DND-41 (cell line): ENCODE data around the gene SCGB3A2.
"Not testable (repeated sequence)": the region's sequence is repeated elsewhere in the genome, so short reads cannot be mapped to it uniquely, and the experiment has no call there.

Experiments used
- ATAC-seq: fragments of 200-7000 bp; cut with Tn5 transposase; 3 replicates; pipeline ENCODE4 v1.9.1; 2021; ENCODE audit warnings: low read depth; ENCODE audit not compliant: insufficient read depth
- DNase-seq: peaks from one replicate; pipeline ENCODE4 v3.0.0-alpha.2; 2020
- H2AFZ ChIP-seq: 2 replicates; pipeline ENCODE4 v1.6.0; 2012; ENCODE audit warnings: low read depth, low read length
- H3K27ac ChIP-seq: 2 replicates; pipeline ENCODE4 v1.5.1; 2012; ENCODE audit warnings: low read length, inconsistent platforms
- H3K27me3 ChIP-seq: fragments of 200-600 bp; sonication (generic); 2 replicates; pipeline ENCODE4 v1.6.0; 2012; ENCODE audit warnings: low read length, mild to moderate bottlenecking, inconsistent platforms; ENCODE audit not compliant: insufficient read depth, poor library complexity
- H3K36me3 ChIP-seq: 2 replicates; pipeline ENCODE4 v1.5.1; 2012; ENCODE audit warnings: low read length, inconsistent platforms; ENCODE audit not compliant: insufficient read depth
- H3K4me1 ChIP-seq: 2 replicates; pipeline ENCODE4 v1.5.1; 2012; ENCODE audit warnings: mild to moderate bottlenecking, low read length; ENCODE audit not compliant: insufficient read depth
- H3K4me2 ChIP-seq: 2 replicates; pipeline ENCODE4 v1.6.0; 2012; ENCODE audit warnings: mild to moderate bottlenecking, moderate library complexity, low read length, inconsistent platforms; ENCODE audit not compliant: insufficient read depth
- H3K4me3 ChIP-seq, 2 experiments: fragments of 200-600 bp in 1 of 2; shearing (Covaris generic) in 1 of 2; 2 replicates each; pipeline ENCODE4 v1.5.1; 2012 to 2016; ENCODE audit warnings: inconsistent platforms in 2 of 2, low read length in 2 of 2, mild to moderate bottlenecking in 2 of 2, low read depth in 1 of 2, moderate library complexity in 1 of 2
- H3K79me2 ChIP-seq: 2 replicates; pipeline ENCODE4 v1.6.0; 2012; ENCODE audit warnings: low read length, inconsistent platforms; ENCODE audit not compliant: insufficient read depth
- H3K9ac ChIP-seq: 2 replicates; pipeline ENCODE4 v1.6.0; 2012; ENCODE audit warnings: low read depth, mild to moderate bottlenecking, inconsistent platforms, low read length, moderate library complexity
- H3K9me3 ChIP-seq: 2 replicates; pipeline ENCODE4 v1.5.1; 2012; ENCODE audit warnings: low read length, moderate library complexity, mild to moderate bottlenecking, inconsistent platforms; ENCODE audit not compliant: insufficient read depth, severe bottlenecking
- H4K20me1 ChIP-seq: 2 replicates; pipeline ENCODE4 v1.6.0; 2012; ENCODE audit warnings: low read length; ENCODE audit not compliant: insufficient read depth
- EZH2 ChIP-seq: IDR thresholded peaks from 3 replicates; pipeline ENCODE4 v1.6.1; 2012; ENCODE audit warnings: borderline replicate concordance, low read depth, mild to moderate bottlenecking, moderate library complexity, low read length, inconsistent platforms; ENCODE audit not compliant: severe bottlenecking
- TF ChIP-seq, protein P1 (sequence below): IDR thresholded peaks from 2 replicates; pipeline ENCODE4 v1.5.1; 2012; ENCODE audit warnings: borderline replicate concordance, low read length, moderate library complexity, mild to moderate bottlenecking; ENCODE audit not compliant: poor library complexity, severe bottlenecking; ENCODE audit errors: extremely low read depth

Gene SCGB3A2

DNA sequence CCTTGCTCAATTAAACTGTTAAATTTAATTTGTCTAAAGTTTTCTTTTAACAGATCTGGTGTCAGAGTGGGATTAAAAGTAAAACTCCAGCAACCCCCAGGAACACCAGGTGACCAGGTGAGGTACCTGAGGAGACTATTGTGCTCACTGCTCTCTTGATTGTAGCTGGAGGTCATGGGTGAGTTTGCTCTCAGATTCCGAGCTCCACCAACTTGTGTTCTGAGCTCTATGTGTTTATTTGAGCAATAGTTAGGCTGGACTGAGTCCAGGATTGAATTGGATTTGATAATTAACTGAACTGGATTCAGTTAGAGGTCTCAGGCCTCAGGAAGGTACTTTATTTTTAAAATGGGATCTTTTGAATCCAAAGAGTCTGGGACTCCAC lies 17.9 kb upstream of the SCGB3A2 start:
- no peak overlapping the region for H2AFZ ChIP-seq
- DNase-seq, result no peak
- H3K27me3 ChIP-seq, result peaks cover 3% of the 10 kb centered on the region
- H3K9me3 ChIP-seq, result no peaks in the 10 kb centered on the region
- no peaks in the 10 kb centered on the region for H3K36me3 ChIP-seq
- TF ChIP-seq EZH2, result no peak
- TF ChIP-seq, protein P1, sequence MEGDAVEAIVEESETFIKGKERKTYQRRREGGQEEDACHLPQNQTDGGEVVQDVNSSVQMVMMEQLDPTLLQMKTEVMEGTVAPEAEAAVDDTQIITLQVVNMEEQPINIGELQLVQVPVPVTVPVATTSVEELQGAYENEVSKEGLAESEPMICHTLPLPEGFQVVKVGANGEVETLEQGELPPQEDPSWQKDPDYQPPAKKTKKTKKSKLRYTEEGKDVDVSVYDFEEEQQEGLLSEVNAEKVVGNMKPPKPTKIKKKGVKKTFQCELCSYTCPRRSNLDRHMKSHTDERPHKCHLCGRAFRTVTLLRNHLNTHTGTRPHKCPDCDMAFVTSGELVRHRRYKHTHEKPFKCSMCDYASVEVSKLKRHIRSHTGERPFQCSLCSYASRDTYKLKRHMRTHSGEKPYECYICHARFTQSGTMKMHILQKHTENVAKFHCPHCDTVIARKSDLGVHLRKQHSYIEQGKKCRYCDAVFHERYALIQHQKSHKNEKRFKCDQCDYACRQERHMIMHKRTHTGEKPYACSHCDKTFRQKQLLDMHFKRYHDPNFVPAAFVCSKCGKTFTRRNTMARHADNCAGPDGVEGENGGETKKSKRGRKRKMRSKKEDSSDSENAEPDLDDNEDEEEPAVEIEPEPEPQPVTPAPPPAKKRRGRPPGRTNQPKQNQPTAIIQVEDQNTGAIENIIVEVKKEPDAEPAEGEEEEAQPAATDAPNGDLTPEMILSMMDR, result no peak
- H3K9ac ChIP-seq, result no peak overlapping the region
- H3K4me1 ChIP-seq, result no peaks in the 10 kb centered on the region
- H3K79me2 ChIP-seq, result no peaks in the 10 kb centered on the region
- no peak overlapping the region for H3K27ac ChIP-seq
- no peak for ATAC-seq
- no peak overlapping the region for H3K4me2 ChIP-seq
- H4K20me1 ChIP-seq, result no peaks in the 10 kb centered on the region
- H3K4me3 ChIP-seq, result no peak overlapping the region

DNA sequence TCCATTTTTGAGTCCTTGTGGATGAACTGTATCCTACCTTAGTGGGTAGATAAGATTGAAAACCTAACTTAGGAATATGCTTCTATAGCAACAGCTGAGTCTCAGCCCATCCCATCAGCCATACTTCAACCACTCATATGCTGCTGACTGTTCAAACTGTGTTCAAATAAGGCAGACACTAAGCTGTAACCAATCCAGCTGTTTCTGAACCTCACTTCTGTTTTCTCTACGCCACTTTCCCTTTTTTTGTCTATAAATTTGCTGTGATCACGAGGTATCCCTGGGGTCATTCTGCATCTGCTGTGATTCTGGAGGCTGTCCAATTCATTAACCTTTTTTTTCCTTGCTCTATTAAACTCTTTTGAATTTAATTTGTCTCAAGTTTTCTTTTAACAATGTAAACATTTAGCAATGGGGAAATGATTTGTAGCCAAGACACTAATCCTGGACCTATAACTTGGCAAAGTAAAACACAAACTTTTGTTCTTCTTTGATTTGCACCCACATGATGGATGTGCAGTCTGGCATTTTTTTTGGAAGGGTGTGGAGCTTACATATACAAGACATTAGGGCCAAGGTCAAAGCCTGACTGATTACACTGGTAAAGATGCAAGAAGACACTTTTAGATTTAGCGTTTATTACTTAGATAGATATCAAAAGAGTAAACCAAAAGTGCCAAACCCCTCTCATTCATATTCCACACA lies 14.9 kb upstream of the SCGB3A2 start:
- no peak overlapping the region for H3K27ac ChIP-seq
- H3K27me3 ChIP-seq, result peaks cover 3% of the 10 kb centered on the region
- no peaks in the 10 kb centered on the region for H3K36me3 ChIP-seq
- H4K20me1 ChIP-seq, result no peaks in the 10 kb centered on the region
- no peaks in the 10 kb centered on the region for H3K4me1 ChIP-seq
- no peak overlapping the region for H3K9ac ChIP-seq
- ATAC-seq (no peak), DNase-seq (no peak)
- TF ChIP-seq, protein P1, result no peak
- no peak for TF ChIP-seq EZH2
- H3K9me3 ChIP-seq, result no peaks in the 10 kb centered on the region
- H3K79me2 ChIP-seq, result no peaks in the 10 kb centered on the region
- no peak overlapping the region for H2AFZ ChIP-seq
- no peak overlapping the region for H3K4me3 ChIP-seq
- no peak overlapping the region for H3K4me2 ChIP-seq

GRCh38 chr5:147869112-147869511 lies 9.4 kb upstream of the SCGB3A2 start:
- TF ChIP-seq, protein P1, result no peak
- TF ChIP-seq EZH2, result no peak
- no peaks in the 10 kb centered on the region for H3K4me1 ChIP-seq
- H3K27me3 ChIP-seq, result no peaks in the 10 kb centered on the region
- no peak overlapping the region for H3K9ac ChIP-seq
- ATAC-seq (no peak), DNase-seq (no peak)
- no peaks in the 10 kb centered on the region for H3K79me2 ChIP-seq
- H2AFZ ChIP-seq, result no peak overlapping the region
- no peak overlapping the region for H3K4me3 ChIP-seq
- no peaks in the 10 kb centered on the region for H4K20me1 ChIP-seq
- H3K9me3 ChIP-seq, result no peaks in the 10 kb centered on the region
- no peak overlapping the region for H3K4me2 ChIP-seq
- H3K36me3 ChIP-seq, result no peaks in the 10 kb centered on the region
- no peak overlapping the region for H3K27ac ChIP-seq

DNA sequence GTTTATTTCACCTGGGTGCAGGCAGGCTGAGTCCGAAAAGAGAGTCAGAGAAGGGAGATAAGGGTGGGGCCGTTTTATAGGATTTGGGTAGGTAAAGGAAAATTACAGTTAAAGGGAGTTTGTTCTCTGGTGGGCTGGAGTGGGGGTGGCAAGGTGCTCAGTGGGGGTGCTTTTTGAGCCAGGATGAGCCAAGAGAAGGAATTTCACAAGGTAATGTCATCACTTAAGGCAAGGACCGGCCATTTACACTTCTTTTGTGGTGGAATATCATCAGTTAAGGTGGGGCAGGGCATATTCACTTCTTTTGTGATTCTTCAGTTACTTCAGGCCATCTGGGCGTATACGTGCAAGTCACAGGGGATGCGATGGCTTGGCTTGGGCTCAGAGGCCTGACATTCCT lies 8.6 kb upstream of the SCGB3A2 start:
- not testable (repeated sequence) for ATAC-seq, DNase-seq, H3K4me3 ChIP-seq, H2AFZ ChIP-seq, H3K27me3 ChIP-seq, H3K79me2 ChIP-seq, H3K27ac ChIP-seq, H3K36me3 ChIP-seq, H4K20me1 ChIP-seq, H3K9ac ChIP-seq, H3K4me1 ChIP-seq, H3K9me3 ChIP-seq, H3K4me2 ChIP-seq

GRCh38 chr5:147871980-147872549 lies 6.4 kb upstream of the SCGB3A2 start:
- H3K36me3 ChIP-seq, H2AFZ ChIP-seq, H3K27me3 ChIP-seq, H3K4me1 ChIP-seq, H3K27ac ChIP-seq, H3K4me3 ChIP-seq, H3K79me2 ChIP-seq, DNase-seq, H3K9ac ChIP-seq, H3K9me3 ChIP-seq, H4K20me1 ChIP-seq, ATAC-seq, H3K4me2 ChIP-seq: not testable (repeated sequence)
